ENCODE data around the gene EDN1.

Gene EDN1

DNA sequence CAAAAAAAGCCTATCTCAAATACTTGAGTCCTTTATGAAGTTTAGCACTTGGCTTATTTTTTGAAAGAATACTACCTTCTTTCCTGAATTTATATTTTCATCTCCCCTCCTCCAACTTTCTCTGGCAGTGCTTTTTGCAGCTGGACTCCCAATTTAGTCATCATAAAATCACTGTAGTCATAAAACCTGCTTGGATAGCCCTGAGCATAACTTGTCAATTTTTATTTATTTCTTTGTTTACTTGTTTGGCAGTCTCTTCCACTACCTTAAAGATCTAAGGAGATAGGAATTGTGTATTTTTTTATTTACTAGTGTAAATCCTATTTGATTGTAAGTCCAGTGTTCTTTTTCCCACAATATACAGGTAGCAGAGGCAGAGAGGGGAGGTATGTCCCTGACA, 11.2 kb upstream of the EDN1 start:
- no peak overlapping the region for H3K27ac Mint-ChIP-seq
- H3K9me3 Mint-ChIP-seq: no peaks in the 10 kb centered on the region

GRCh38 chr6:12279322-12280091, 10.7 kb upstream of the EDN1 start:
- Mint-ChIP-seq H3K36me3 (ENCODE audit: low read depth) (no peaks in the 10 kb centered on the region), H3K9me3 (no peaks in the 10 kb centered on the region), H3K4me1 (ENCODE audit: low read depth) (peaks cover 39% of the 10 kb centered on the region), H3K4me3 (no peak overlapping the region), H3K27me3 (peaks cover 2% of the 10 kb centered on the region), H3K27ac (no peak overlapping the region)
- intact Hi-C loops (cut with micrococcal nuclease): no loop called here

More for the DNA sequence above, 11.2 kb upstream of the EDN1 start:
- H3K27me3 Mint-ChIP-seq: peaks cover 2% of the 10 kb centered on the region
- no peaks in the 10 kb centered on the region for H3K36me3 Mint-ChIP-seq (ENCODE audit: low read depth)
- H3K4me3 Mint-ChIP-seq: no peak overlapping the region
- intact Hi-C loops (cut with micrococcal nuclease): no loop called here
- H3K4me1 Mint-ChIP-seq (ENCODE audit: low read depth): peaks cover 39% of the 10 kb centered on the region

DNA sequence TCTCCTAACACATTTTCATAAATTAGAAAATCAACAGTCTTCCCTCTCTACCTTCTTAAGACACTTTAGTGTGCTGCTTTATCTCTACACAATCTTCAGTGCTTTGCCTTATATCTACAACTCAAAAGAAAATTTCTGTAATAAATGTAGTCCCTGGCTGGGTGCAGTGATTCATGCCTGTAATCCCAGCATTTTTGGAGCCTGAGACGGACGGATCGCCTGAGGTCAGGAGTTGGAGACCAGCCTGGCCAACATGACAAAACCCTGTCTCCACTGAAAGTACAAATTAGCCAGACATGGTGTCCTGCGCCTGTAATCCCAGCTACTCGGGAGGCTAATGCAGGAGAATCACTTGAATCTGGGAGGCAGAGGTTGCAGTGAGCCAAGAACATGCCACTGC, 9.7 kb upstream of the EDN1 start:
- H3K4me1 Mint-ChIP-seq (ENCODE audit: low read depth): peaks cover 31% of the 10 kb centered on the region
- no peak overlapping the region for H3K4me3 Mint-ChIP-seq
- intact Hi-C loops (cut with micrococcal nuclease): no loop called here
- H3K36me3 Mint-ChIP-seq (ENCODE audit: low read depth): no peaks in the 10 kb centered on the region
- peaks cover 2% of the 10 kb centered on the region for H3K27me3 Mint-ChIP-seq
- no peaks in the 10 kb centered on the region for H3K9me3 Mint-ChIP-seq
- no peak overlapping the region for H3K27ac Mint-ChIP-seq

DNA sequence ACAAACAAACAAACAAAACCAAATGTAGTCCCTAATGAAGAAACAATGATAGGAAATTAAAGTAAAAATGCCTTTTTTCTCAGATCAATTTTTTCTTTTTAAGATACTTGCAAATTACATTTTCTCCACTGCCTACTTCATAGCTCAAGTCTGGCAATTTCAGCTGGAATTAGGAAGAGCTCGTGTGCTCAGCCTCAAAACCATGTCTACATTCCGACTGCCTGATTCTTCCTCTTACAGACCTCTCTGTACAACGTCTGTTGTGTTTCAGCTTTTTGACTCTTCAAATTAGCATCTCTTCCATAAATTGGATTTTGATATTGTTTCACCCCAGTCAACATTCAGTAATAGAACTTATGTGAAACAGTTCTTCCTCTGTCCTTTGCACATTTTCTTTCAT, 9.3 kb upstream of the EDN1 start:
- Mint-ChIP-seq H3K36me3 (ENCODE audit: low read depth) (no peaks in the 10 kb centered on the region), H3K27ac (no peak overlapping the region), H3K4me3 (no peak overlapping the region), H3K9me3 (no peaks in the 10 kb centered on the region), H3K4me1 (ENCODE audit: low read depth) (peaks cover 31% of the 10 kb centered on the region), H3K27me3 (peaks cover 2% of the 10 kb centered on the region)
- intact Hi-C loops (cut with micrococcal nuclease): no loop called here

DNA sequence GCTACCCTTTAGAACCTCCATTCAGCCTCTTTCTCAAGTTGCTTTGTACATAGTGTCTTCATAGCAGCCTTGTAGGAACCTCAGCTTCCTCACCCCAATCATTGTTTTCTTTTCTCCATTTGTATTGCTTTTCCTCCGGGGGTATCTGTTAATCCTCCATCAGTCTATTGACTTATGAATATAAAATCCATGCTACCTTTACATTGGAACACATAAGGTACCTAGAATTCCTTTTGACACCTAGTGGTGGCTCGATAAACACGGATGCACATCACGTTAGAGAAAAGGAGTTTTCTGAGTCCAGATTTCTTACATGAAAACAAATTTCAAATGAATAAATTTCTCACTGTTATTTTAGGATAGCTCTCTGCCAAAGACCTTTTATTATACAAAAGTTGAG, 6.3 kb upstream of the EDN1 start:
- H3K27me3 Mint-ChIP-seq: peaks cover 7% of the 10 kb centered on the region
- H3K4me3 Mint-ChIP-seq: no peak overlapping the region
- no peak overlapping the region for H3K27ac Mint-ChIP-seq
- no peaks in the 10 kb centered on the region for H3K9me3 Mint-ChIP-seq
- intact Hi-C loops (cut with micrococcal nuclease): no loop called here
- H3K36me3 Mint-ChIP-seq (ENCODE audit: low read depth): no peaks in the 10 kb centered on the region
- peaks cover 26% of the 10 kb centered on the region for H3K4me1 Mint-ChIP-seq (ENCODE audit: low read depth)

DNA sequence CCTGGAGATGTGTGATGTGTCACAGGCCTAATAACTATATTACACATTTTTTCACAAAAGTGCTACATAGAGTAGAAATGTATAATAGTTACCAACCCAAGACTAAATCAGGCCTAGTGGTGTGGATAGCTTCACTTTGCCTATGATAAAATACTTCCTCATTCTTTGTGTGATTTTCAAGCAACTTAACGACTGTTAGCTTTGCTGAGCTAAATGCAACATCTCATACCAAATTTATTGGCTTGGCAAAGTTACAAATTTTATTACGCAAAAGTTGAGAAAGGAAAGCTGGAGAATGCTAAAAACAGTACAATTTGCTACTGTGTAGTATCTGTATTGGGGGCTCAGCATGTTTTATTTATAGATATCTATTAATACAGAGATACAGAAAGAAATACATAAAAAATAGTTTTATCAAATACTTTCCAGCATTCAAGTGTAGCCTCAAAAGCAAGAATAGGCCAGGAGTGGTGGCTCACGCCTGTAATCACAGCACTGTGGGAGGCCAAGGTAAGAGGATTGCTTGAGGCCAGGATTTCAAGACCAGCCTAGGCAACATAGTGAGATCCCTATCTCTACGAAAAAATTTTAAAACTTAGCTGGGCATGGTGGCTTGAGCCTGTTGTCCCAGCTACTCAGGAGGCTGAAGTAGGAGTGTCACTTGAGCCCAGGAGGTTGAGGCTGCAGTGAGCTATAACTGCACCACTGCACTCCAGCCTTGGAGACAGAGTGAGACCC, 3.6 kb upstream of the EDN1 start:
- H3K9me3 Mint-ChIP-seq: no peaks in the 10 kb centered on the region
- H3K27ac Mint-ChIP-seq: no peak overlapping the region
- intact Hi-C loops (cut with micrococcal nuclease): loop anchor here (5.0 kb wide), 2 partner anchors 44 to 629 kb away; no protein-coding TSS in a partner anchor
- H3K36me3 Mint-ChIP-seq (ENCODE audit: low read depth): no peaks in the 10 kb centered on the region
- peaks cover 27% of the 10 kb centered on the region for H3K27me3 Mint-ChIP-seq
- no peak overlapping the region for H3K4me3 Mint-ChIP-seq
- peaks cover 39% of the 10 kb centered on the region for H3K4me1 Mint-ChIP-seq (ENCODE audit: low read depth)

DNA sequence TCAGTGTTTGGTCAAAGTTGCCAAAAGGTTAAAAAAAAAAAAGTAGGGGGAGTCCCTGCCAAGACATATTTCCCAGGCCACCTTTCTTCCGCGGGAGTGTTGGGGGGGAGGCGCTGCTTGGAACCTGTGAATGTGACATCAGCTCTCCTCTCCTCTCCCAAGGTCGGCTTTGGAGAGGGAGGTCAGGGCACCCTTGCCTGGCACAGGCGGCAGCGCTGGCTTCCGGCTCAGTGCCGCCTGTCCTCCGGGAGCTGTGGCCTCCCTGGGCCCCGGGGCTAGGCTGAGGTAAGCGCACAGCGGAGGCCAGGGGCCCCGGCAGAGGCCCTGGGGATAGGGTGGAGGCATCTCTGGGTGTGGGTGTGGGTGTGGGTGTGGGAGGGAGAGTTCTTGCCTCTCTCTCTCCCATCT, 1.9 kb upstream of the EDN1 start:
- H3K36me3 Mint-ChIP-seq (ENCODE audit: low read depth): no peaks in the 10 kb centered on the region
- no peak overlapping the region for H3K27ac Mint-ChIP-seq
- intact Hi-C loops (cut with micrococcal nuclease): loop anchor here (5.0 kb wide), 2 partner anchors 46 to 631 kb away; no protein-coding TSS in a partner anchor
- H3K4me1 Mint-ChIP-seq (ENCODE audit: low read depth): peaks cover 45% of the 10 kb centered on the region
- H3K4me3 Mint-ChIP-seq: no peak overlapping the region
- no peaks in the 10 kb centered on the region for H3K9me3 Mint-ChIP-seq
- peaks cover 41% of the 10 kb centered on the region for H3K27me3 Mint-ChIP-seq

DNA sequence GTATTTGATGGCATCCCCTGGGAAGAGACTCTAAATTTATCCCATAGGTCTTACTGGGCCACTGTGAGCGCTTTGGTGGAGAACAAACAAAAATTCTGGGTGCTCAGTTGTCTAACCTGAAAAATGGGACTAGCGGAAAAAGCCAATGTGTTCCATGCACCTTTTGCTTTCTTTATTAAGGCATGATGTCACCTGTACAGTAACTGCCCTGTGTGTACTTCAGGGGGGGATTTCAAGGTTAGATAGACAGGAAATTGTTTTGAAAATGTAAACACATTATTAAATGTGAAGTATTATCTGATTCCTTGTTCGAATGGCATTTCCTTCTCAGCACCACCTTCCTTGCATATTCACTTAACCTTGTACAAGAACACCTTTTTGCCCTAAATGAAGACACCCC, 1.2 kb upstream of the EDN1 start:
- Mint-ChIP-seq H3K27me3 (peaks cover 44% of the 10 kb centered on the region), H3K36me3 (ENCODE audit: low read depth) (no peaks in the 10 kb centered on the region), H3K9me3 (no peaks in the 10 kb centered on the region), H3K27ac (no peak overlapping the region), H3K4me3 (no peak overlapping the region), H3K4me1 (ENCODE audit: low read depth) (peaks cover 45% of the 10 kb centered on the region)
- intact Hi-C loops (cut with micrococcal nuclease): loop anchor here (1.0 to 5.0 kb wide), 3 partner anchors 47 to 632 kb away; no protein-coding TSS in a partner anchor

- Mint-ChIP-seq H3K36me3 (ENCODE audit: low read depth) (no peaks in the 10 kb centered on the region), H3K27me3 (peaks cover 44% of the 10 kb centered on the region), H3K27ac (peak overlapping the region; percentile 17), H3K9me3 (no peaks in the 10 kb centered on the region), H3K4me3 (peak overlapping the region; percentile 83), H3K4me1 (ENCODE audit: low read depth) (peaks cover 45% of the 10 kb centered on the region)
- intact Hi-C loops (cut with micrococcal nuclease): loop anchor here (1.0 to 5.0 kb wide), 3 partner anchors 47 to 632 kb away; no protein-coding TSS in a partner anchor
Observed at GRCh38 chr6:12289365-12289919, 719 bp upstream of the EDN1 start.

GRCh38 chr6:12291071-12291838, 1.1 kb downstream of the EDN1 start:
- Mint-ChIP-seq H3K4me1 (ENCODE audit: low read depth) (peaks cover 45% of the 10 kb centered on the region), H3K36me3 (ENCODE audit: low read depth) (no peaks in the 10 kb centered on the region), H3K27me3 (peaks cover 44% of the 10 kb centered on the region), H3K4me3 (no peak overlapping the region), H3K9me3 (no peaks in the 10 kb centered on the region), H3K27ac (no peak overlapping the region)
- intact Hi-C loops (cut with micrococcal nuclease): loop anchor here (10.0 kb wide), 1 partner anchor 314 kb away; no protein-coding TSS in a partner anchor

DNA sequence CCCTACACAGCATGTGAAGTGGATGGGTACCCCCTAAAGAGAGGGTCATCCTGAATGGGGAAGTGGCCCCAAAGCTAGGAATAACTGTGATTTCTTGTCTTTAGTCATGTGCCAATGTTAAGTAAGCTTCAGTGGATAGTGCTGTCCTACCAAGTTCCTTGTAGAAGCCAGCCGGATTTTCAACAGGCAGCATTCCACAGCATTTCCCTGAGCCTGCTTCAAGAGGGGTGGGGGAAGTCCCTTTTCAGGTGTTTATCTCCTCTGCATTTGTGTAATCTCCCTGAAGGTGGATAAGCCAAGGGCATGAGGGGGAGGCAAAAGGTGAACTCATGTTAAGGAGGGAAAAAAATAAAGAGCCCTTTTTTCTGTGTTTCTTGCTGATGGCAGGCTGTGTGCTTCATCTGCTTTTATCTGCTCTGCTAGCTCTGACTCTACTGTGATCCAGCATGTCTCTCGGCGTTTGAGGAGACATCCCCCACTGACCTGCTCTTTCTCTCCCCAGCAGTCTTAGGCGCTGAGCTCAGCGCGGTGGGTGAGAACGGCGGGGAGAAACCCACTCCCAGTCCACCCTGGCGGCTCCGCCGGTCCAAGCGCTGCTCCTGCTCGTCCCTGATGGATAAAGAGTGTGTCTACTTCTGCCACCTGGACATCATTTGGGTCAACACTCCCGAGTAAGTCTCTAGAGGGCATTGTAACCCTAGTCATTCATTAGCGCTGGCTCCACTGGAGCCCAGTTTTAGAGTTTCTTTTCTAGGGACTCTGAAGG, 1.9 kb downstream of the EDN1 start:
- Mint-ChIP-seq H3K27ac (no peak overlapping the region), H3K4me1 (ENCODE audit: low read depth) (peaks cover 41% of the 10 kb centered on the region), H3K9me3 (no peaks in the 10 kb centered on the region), H3K4me3 (no peak overlapping the region), H3K27me3 (peaks cover 44% of the 10 kb centered on the region), H3K36me3 (ENCODE audit: low read depth) (no peaks in the 10 kb centered on the region)
- intact Hi-C loops (cut with micrococcal nuclease): loop anchor here (10.0 kb wide), 1 partner anchor 313 kb away; no protein-coding TSS in a partner anchor

GRCh38 chr6:12293235-12293930, 3.2 kb downstream of the EDN1 start:
- intact Hi-C loops (cut with micrococcal nuclease): loop anchor here (10.0 kb wide), 1 partner anchor 311 kb away; no protein-coding TSS in a partner anchor
- no peak overlapping the region for H3K4me3 Mint-ChIP-seq
- H3K27ac Mint-ChIP-seq: no peak overlapping the region
- peaks cover 39% of the 10 kb centered on the region for H3K27me3 Mint-ChIP-seq
- H3K4me1 Mint-ChIP-seq (ENCODE audit: low read depth): peaks cover 35% of the 10 kb centered on the region
- H3K36me3 Mint-ChIP-seq (ENCODE audit: low read depth): no peaks in the 10 kb centered on the region
- no peaks in the 10 kb centered on the region for H3K9me3 Mint-ChIP-seq
